Measurements from ENCODE around the gene OTOP3. TPM values are rescaled to one million over a fixed set of nuclear protein-coding genes. Genes with fewer than 3 reads are reported as not detected.

Gene OTOP3
- polyA plus RNA-seq, 1 donor (not counting 4 experiments of a cell fraction or from before 2014, with no cell fraction given), result 0.03 TPM

DNA sequence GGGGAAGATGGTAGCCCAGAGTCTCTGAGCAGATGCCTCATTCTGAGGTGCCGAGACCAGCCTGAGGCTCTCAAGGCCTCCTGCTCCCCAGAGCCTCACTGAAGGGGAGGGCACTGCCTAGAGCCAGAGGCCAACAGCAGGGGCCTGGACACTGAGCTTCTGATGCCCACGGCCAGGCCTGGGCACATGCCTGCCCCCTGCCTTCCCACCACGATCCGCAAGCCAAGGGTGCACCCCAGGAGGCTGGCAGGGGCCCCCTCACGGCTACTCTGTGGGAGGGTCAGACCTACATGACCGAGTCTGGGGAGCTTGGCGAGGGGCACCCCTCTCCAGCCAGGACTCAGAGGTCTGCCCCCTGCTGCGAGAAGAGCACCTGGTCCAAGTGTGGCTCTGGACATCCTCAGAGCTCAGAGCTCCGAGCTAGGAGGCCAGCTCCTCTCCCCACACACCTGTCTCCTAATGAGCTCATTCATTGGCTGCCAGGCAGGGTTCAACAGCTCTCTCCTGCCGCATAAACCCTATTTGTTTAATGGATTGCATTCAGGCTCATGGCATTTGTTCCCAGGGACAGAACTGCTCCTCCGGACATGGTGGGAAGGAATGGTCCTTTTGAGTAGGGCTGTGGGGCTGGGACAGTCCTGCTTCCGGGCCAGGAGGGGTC is 13.9 kb downstream of the OTOP3 start:
- H3K27ac ChIP-seq (ENCODE audit: control insufficient read depth, insufficient read depth, low read length), result no peak overlapping the region
- FAIRE-seq, result no peak
- H3K9me1 ChIP-seq (ENCODE audit: control insufficient read depth, extremely low read depth, insufficient read depth, low read length), result no peaks in the 10 kb centered on the region

DNA sequence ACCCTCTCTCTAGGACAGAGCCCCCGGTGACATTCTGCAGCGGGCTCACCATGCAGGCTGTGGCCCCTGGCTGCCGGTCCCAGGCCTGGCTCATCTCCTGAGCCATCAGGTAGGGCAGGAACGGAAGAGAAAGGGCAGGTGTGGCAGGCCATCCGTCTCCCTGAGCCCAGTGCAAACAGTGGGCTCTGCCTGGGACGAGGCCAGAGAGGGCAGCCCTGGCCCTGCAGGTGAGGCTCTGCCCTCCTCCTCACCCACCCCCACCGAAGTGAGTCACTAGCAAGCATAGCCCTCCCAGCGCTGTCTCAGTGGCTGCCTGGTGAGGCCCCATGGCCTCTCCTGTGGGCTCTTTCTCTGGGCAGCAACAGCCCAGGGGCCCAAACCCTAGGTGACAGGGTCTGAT is 14.5 kb downstream of the OTOP3 start:
- DNase-seq (ENCODE audit: low read depth, low spot score), result no peak
- H3K9ac ChIP-seq (ENCODE audit: control insufficient read depth, extremely low read depth, insufficient read depth, low read length), result no peak overlapping the region
- no peak overlapping the region for H3K27ac ChIP-seq (ENCODE audit: control insufficient read depth, insufficient read depth, low read length)
- H3K4me2 ChIP-seq (ENCODE audit: control insufficient read depth, extremely low read depth, insufficient read depth, low read depth, low read length), result no peak overlapping the region
- no peaks in the 10 kb centered on the region for H3K79me2 ChIP-seq (ENCODE audit: control insufficient read depth, insufficient read depth, low read length)
- no peak overlapping the region for H2AFZ ChIP-seq (ENCODE audit: control insufficient read depth, low read length)
- TF ChIP-seq, protein P1, sequence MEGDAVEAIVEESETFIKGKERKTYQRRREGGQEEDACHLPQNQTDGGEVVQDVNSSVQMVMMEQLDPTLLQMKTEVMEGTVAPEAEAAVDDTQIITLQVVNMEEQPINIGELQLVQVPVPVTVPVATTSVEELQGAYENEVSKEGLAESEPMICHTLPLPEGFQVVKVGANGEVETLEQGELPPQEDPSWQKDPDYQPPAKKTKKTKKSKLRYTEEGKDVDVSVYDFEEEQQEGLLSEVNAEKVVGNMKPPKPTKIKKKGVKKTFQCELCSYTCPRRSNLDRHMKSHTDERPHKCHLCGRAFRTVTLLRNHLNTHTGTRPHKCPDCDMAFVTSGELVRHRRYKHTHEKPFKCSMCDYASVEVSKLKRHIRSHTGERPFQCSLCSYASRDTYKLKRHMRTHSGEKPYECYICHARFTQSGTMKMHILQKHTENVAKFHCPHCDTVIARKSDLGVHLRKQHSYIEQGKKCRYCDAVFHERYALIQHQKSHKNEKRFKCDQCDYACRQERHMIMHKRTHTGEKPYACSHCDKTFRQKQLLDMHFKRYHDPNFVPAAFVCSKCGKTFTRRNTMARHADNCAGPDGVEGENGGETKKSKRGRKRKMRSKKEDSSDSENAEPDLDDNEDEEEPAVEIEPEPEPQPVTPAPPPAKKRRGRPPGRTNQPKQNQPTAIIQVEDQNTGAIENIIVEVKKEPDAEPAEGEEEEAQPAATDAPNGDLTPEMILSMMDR (optimal IDR thresholded peaks at IDR 0.05 in 1 of 3, IDR thresholded peaks at IDR 0.05 in 1 of 3, conservative IDR thresholded peaks at IDR 0.05 in 1 of 3; ENCODE audit: extremely low read depth in 1 of 3, insufficient read depth in 2 of 3, low read length in 3 of 3), result no peak
- no peak for TF ChIP-seq EZH2 (IDR thresholded peaks at IDR 0.05; ENCODE audit: low read length)
- no peaks in the 10 kb centered on the region for H3K9me3 ChIP-seq (ENCODE audit: control insufficient read depth, low read depth, low read length)
- no peaks in the 10 kb centered on the region for H4K20me1 ChIP-seq (ENCODE audit: control insufficient read depth, extremely low read depth, insufficient read depth, low read length)
- H3K4me3 ChIP-seq (ENCODE audit: control insufficient read depth in 2 of 3, extremely low read depth in 1 of 3, insufficient read depth in 2 of 3, low read depth in 1 of 3, low read length in 3 of 3), result no peak overlapping the region
- H3K9me1 ChIP-seq (ENCODE audit: control insufficient read depth, extremely low read depth, insufficient read depth, low read length), result no peaks in the 10 kb centered on the region
- dilution Hi-C loops (cut with MboI; ENCODE audit: extremely low pct_ligation_motif_present, low sequenced_read_pairs), result no loop called here
- FAIRE-seq, result no peak
- H3K36me3 ChIP-seq (ENCODE audit: control insufficient read depth in 2 of 2, extremely low read depth in 1 of 2, insufficient read depth in 2 of 2, low read length in 2 of 2), result no peaks in the 10 kb centered on the region
- H3K27me3 ChIP-seq (ENCODE audit: control insufficient read depth, extremely low read depth, insufficient read depth, low read length), result no peaks in the 10 kb centered on the region
- H3K4me1 ChIP-seq (ENCODE audit: control insufficient read depth, extremely low read depth, insufficient read depth, low read length), result no peaks in the 10 kb centered on the region

More for the DNA sequence above, 13.9 kb downstream of the OTOP3 start:
- TF ChIP-seq, protein P1 (optimal IDR thresholded peaks at IDR 0.05 in 1 of 3, IDR thresholded peaks at IDR 0.05 in 1 of 3, conservative IDR thresholded peaks at IDR 0.05 in 1 of 3; ENCODE audit: extremely low read depth in 1 of 3, insufficient read depth in 2 of 3, low read length in 3 of 3), result no peak
- no peak for TF ChIP-seq EZH2 (IDR thresholded peaks at IDR 0.05; ENCODE audit: low read length)
- Histone ChIP-seq H3K9ac (ENCODE audit: control insufficient read depth, extremely low read depth, insufficient read depth, low read length) (no peak overlapping the region), H3K27me3 (ENCODE audit: control insufficient read depth, extremely low read depth, insufficient read depth, low read length) (no peaks in the 10 kb centered on the region), H4K20me1 (ENCODE audit: control insufficient read depth, extremely low read depth, insufficient read depth, low read length) (no peaks in the 10 kb centered on the region), H3K36me3 (ENCODE audit: control insufficient read depth in 2 of 2, extremely low read depth in 1 of 2, insufficient read depth in 2 of 2, low read length in 2 of 2) (no peaks in the 10 kb centered on the region), H3K79me2 (ENCODE audit: control insufficient read depth, insufficient read depth, low read length) (no peaks in the 10 kb centered on the region), H3K4me2 (ENCODE audit: control insufficient read depth, extremely low read depth, insufficient read depth, low read depth, low read length) (no peak overlapping the region), H3K4me3 (ENCODE audit: control insufficient read depth in 2 of 3, extremely low read depth in 1 of 3, insufficient read depth in 2 of 3, low read depth in 1 of 3, low read length in 3 of 3) (no peak overlapping the region), H3K9me3 (ENCODE audit: control insufficient read depth, low read depth, low read length) (no peaks in the 10 kb centered on the region), H2AFZ (ENCODE audit: control insufficient read depth, low read length) (no peak overlapping the region), H3K4me1 (ENCODE audit: control insufficient read depth, extremely low read depth, insufficient read depth, low read length) (peaks cover 3% of the 10 kb centered on the region)
- no peak for DNase-seq (ENCODE audit: low read depth, low spot score)
- dilution Hi-C loops (cut with MboI; ENCODE audit: extremely low pct_ligation_motif_present, low sequenced_read_pairs), result no loop called here
